A673 (cell line): ENCODE measurements around the gene CMTM5.

ENCODE experiments used
- CTCF ChIP-seq: fragments of 300-800, 200-600 bp; sonication (generic); conservative IDR thresholded peaks from 2 replicates; pipeline ENCODE4 v1.5.1; 2017; ENCODE audit warnings: low read depth, mild to moderate bottlenecking, antibody characterized with exemption, low read length, moderate library complexity, mixed read lengths
- EZH2 ChIP-seq: fragments of 200-600 bp; sonication (generic); IDR thresholded peaks from 2 replicates; pipeline ENCODE4 v1.6.1; 2017; ENCODE audit warnings: borderline replicate concordance, low read depth, mild to moderate bottlenecking, mixed read lengths, antibody characterized with exemption, low read length; ENCODE audit not compliant: poor library complexity, severe bottlenecking

GRCh38 chr14:23351681-23352505 lies 25.0 kb upstream of the CMTM5 start:
- no peak for TF ChIP-seq CTCF
- no peak for TF ChIP-seq EZH2
